ENCODE data around the gene CLEC7A.

Gene CLEC7A

GRCh38 chr12:10113075-10113474 is 16.9 kb downstream of the CLEC7A start:
- no peak for DNase-seq (ENCODE audit: low spot score)
- H3K4me3 ChIP-seq = no peak overlapping the region
- no peak for TF ChIP-seq CTCF (IDR thresholded peaks at IDR 0.05)
- no peak overlapping the region for H3K27ac ChIP-seq

GRCh38 chr12:10111451-10111850 is 18.5 kb downstream of the CLEC7A start:
- no peak overlapping the region for H3K27ac ChIP-seq
- DNase-seq (ENCODE audit: low spot score) = no peak
- TF ChIP-seq CTCF (IDR thresholded peaks at IDR 0.05) = no peak
- no peak overlapping the region for H3K4me3 ChIP-seq

GRCh38 chr12:10110256-10110844 is 19.6 kb downstream of the CLEC7A start:
- no peak for TF ChIP-seq CTCF (IDR thresholded peaks at IDR 0.05)

GRCh38 chr12:10102322-10102721 is 27.7 kb downstream of the CLEC7A start:
- no peak for DNase-seq (ENCODE audit: low spot score)
- Histone ChIP-seq H3K4me3 (no peak overlapping the region), H3K27ac (no peak overlapping the region)
- TF ChIP-seq CTCF (IDR thresholded peaks at IDR 0.05) = no peak

More at GRCh38 chr12:10110256-10110844, 19.6 kb downstream of the CLEC7A start:
- Histone ChIP-seq H3K4me3 (no peak overlapping the region), H3K27ac (no peak overlapping the region)
- DNase-seq (ENCODE audit: low spot score) = no peak

- H3K27ac ChIP-seq = peak overlapping the region in 1 of 2 donors; percentile 65
- no peak for TF ChIP-seq CTCF (IDR thresholded peaks at IDR 0.05)
Observed at GRCh38 chr12:10101648-10102220, 28.3 kb downstream of the CLEC7A start.

GRCh38 chr12:10101042-10101579 is 28.9 kb downstream of the CLEC7A start:
- H3K27ac ChIP-seq = peak overlapping the region in 1 of 2 donors; percentile 65
- no peak for DNase-seq (ENCODE audit: low spot score)
- H3K4me3 ChIP-seq = peak overlapping the region; percentile 32
- no peak for TF ChIP-seq CTCF (IDR thresholded peaks at IDR 0.05)

More at GRCh38 chr12:10101648-10102220, 28.3 kb downstream of the CLEC7A start:
- H3K4me3 ChIP-seq = no peak overlapping the region
- DNase-seq (ENCODE audit: low spot score) = no peak

- peak within 1 kb of the TSS; percentile 31 for H3K4me3 ChIP-seq
- DNase-seq (ENCODE audit: low spot score) = no peak
- no peak for TF ChIP-seq CTCF (IDR thresholded peaks at IDR 0.05)
- H3K27ac ChIP-seq = peak within 1 kb of the TSS; percentile 7 to 64
Observed at GRCh38 chr12:10098791-10099190, 31.2 kb downstream of the CLEC7A start, which contains the start of gene CLEC1A. Gene CLEC1A, minus strand, starts transcription at chr12:10098985. Its CDS starts 63 bp downstream, at chr12:10098922.
